ENCODE results near the gene MYH9.

Gene MYH9

GRCh38 chr22:36247955-36248354, 139.8 kb downstream of the MYH9 start:
- TF ChIP-seq CTCF (conservative IDR thresholded peaks at IDR 0.05) (no peak), ZFX (IDR thresholded peaks at IDR 0.05) (no peak)
- H3K27ac ChIP-seq, result no peak overlapping the region

GRCh38 chr22:36246718-36247117, 141.0 kb downstream of the MYH9 start:
- no peak for TF ChIP-seq CTCF (conservative IDR thresholded peaks at IDR 0.05)
- H3K27ac ChIP-seq, result no peak overlapping the region

- TF ChIP-seq ZFX (IDR thresholded peaks at IDR 0.05) (no peak), CTCF (conservative IDR thresholded peaks at IDR 0.05) (no peak)
- H3K27ac ChIP-seq, result no peak overlapping the region
Measured at GRCh38 chr22:36245805-36246356, 141.9 kb downstream of the MYH9 start.

GRCh38 chr22:36244522-36245391, 143.0 kb downstream of the MYH9 start:
- TF ChIP-seq ZFX (IDR thresholded peaks at IDR 0.05), result no peak
- no peak for TF ChIP-seq CTCF (conservative IDR thresholded peaks at IDR 0.05)
- no peak overlapping the region for H3K27ac ChIP-seq

GRCh38 chr22:36243986-36244385, 143.8 kb downstream of the MYH9 start:
- TF ChIP-seq ZFX (IDR thresholded peaks at IDR 0.05), result no peak
- TF ChIP-seq CTCF (conservative IDR thresholded peaks at IDR 0.05), result no peak

GRCh38 chr22:36239401-36240171, 148.2 kb downstream of the MYH9 start, which contains the start of gene APOL2:
Gene APOL2, minus strand, starts transcription at chr22:36239527. Its CDS starts 6,365 bp downstream, at chr22:36233162.
- no peak for TF ChIP-seq ZFX (IDR thresholded peaks at IDR 0.05)
- peak; percentile 85 for TF ChIP-seq CTCF (conservative IDR thresholded peaks at IDR 0.05)
- H3K27ac ChIP-seq, result peak within 1 kb of the TSS; percentile 77

More at GRCh38 chr22:36243986-36244385, 143.8 kb downstream of the MYH9 start:
- H3K27ac ChIP-seq, result no peak overlapping the region

- H3K27ac ChIP-seq, result peak overlapping the region; percentile 77
- TF ChIP-seq CTCF (conservative IDR thresholded peaks at IDR 0.05) (no peak), ZFX (IDR thresholded peaks at IDR 0.05) (no peak)
Measured at GRCh38 chr22:36239150-36239400, 148.7 kb downstream of the MYH9 start.
